Glomerular visceral epithelial cell (primary cell): ENCODE measurements around the gene ADAMTS9.

ENCODE experiments used
- DNase-seq: peaks from one replicate; pipeline ENCODE4 v3.0.0-alpha.2; 2016; ENCODE audit errors: extremely low spot score

ADAMTS9 gene, protein sequence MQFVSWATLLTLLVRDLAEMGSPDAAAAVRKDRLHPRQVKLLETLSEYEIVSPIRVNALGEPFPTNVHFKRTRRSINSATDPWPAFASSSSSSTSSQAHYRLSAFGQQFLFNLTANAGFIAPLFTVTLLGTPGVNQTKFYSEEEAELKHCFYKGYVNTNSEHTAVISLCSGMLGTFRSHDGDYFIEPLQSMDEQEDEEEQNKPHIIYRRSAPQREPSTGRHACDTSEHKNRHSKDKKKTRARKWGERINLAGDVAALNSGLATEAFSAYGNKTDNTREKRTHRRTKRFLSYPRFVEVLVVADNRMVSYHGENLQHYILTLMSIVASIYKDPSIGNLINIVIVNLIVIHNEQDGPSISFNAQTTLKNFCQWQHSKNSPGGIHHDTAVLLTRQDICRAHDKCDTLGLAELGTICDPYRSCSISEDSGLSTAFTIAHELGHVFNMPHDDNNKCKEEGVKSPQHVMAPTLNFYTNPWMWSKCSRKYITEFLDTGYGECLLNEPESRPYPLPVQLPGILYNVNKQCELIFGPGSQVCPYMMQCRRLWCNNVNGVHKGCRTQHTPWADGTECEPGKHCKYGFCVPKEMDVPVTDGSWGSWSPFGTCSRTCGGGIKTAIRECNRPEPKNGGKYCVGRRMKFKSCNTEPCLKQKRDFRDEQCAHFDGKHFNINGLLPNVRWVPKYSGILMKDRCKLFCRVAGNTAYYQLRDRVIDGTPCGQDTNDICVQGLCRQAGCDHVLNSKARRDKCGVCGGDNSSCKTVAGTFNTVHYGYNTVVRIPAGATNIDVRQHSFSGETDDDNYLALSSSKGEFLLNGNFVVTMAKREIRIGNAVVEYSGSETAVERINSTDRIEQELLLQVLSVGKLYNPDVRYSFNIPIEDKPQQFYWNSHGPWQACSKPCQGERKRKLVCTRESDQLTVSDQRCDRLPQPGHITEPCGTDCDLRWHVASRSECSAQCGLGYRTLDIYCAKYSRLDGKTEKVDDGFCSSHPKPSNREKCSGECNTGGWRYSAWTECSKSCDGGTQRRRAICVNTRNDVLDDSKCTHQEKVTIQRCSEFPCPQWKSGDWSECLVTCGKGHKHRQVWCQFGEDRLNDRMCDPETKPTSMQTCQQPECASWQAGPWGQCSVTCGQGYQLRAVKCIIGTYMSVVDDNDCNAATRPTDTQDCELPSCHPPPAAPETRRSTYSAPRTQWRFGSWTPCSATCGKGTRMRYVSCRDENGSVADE (N-terminal part only)

DNA sequence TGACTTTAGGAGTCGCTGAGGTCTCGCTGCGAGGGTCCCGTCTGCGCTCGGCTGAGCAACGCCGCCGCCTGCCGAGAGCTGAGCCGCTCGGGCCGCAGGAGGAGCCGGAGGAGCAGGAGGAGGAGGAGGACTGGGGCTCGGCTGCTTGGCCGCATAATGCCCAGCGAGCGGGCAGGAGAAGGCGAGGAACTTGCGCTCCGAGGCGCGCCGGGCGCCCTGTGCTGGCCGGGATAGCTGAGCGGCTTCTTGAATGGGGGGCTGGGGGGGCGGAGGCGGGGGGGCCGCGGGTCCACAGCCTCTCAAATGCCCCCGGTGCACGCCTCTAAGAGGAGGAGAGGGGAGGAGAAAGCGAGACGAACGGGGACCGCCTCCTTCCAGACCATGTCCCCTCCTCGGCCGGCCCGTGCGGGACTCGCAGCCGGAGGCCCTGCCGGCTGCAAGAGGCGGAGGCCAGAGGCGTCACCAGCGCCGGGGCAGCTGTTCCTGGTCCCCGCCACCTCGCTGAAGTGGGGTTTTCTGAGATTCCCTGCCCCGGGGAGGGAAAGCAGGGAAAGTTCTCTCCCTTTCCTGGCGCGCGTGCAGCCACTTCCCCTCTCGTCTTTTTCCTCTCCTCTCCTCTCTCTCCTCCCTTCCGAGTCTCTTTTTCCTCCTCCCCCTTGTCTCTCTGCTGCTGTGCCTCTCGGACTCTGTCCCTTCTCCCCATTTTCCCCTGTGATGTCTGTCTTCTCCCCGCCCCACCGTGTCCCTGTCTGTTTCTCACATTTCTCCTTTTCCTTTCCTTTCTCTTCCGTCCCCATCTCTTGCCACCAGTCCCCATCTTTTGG is at the start of gene ADAMTS9:
ADAMTS9 (minus strand) TSS at position 220 of the 824 bp plus-strand sequence. CDS start 343 bp downstream, outside the sequence.
- DNase-seq = peak; percentile 87

DNA sequence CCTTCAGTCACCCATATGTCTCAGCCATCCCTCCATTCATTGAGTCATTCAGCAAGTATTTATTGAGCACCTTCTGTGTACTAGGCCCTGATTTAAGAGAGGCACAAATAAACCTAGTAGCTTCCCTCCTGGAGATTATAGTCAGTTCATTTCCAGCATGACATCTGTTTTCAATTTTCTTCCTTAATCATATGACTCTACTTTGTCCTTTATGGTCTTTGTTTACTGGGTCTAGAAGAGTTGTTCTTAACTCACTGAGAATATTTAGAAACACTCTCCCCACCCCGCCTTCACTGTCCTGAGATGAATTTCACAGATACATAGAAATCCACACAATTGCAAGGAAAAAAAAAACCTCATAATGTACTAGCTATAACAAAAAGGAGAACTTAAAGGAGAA is 44.8 kb upstream of the ADAMTS9 start:
- DNase-seq = no peak

DNA sequence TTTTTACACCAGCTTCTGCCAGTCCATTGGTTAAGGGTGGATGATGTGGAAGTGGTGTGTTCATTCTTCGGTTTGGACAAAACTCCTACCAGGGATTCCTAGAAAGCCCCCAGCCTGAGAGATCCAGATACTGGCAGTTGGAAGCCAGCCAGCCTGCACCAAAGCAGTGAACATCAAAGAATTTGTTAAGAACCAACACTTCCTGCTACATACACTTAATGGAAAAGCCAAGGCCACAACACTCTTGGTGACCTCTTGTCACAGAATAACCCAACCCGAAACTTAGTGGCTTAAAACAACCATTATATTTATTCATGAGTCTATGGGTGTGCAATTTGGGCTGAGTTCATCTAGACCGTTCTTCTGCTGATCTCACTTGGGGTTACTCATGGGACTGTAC is 42.9 kb upstream of the ADAMTS9 start:
- no peak for DNase-seq

DNA sequence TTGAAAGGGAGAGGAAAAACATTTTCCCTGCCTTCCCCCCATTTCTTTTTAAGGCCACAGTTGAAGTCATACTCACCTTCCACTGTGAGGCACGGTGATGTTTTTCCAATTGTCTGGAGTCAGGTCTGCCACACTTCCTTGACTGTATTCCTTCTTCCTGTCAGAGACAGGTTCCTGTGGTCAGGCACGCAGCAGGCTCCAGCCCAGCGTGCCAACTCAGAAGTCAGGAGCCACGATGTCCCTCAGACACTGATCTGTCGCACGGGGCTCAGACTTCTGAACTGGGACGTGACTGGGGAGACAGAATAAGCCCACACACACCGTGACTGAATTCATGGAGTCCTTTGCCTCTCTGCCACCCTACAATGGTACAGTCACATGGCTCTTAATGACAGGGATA is 41.2 kb upstream of the ADAMTS9 start:
- peak; percentile 11 for DNase-seq

DNA sequence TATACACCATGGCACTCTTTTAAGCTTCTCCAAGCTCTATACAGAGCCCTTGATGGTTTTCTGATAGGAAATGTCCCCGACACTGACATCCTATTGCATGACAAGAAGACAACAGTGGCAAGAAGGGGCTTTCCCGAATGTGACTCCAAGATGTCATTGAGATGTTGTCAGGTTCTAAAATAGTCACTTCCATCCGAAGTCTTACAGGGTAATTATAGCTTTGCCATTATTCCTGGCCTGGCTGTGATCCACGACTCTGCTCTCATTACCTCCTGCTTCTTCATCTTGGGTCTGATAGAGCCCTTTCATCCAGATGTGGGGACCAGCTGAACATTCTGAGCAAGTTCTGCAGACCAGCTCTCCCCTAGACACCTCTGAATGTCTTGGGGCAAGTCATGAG is 40.6 kb upstream of the ADAMTS9 start:
- no peak for DNase-seq

DNA sequence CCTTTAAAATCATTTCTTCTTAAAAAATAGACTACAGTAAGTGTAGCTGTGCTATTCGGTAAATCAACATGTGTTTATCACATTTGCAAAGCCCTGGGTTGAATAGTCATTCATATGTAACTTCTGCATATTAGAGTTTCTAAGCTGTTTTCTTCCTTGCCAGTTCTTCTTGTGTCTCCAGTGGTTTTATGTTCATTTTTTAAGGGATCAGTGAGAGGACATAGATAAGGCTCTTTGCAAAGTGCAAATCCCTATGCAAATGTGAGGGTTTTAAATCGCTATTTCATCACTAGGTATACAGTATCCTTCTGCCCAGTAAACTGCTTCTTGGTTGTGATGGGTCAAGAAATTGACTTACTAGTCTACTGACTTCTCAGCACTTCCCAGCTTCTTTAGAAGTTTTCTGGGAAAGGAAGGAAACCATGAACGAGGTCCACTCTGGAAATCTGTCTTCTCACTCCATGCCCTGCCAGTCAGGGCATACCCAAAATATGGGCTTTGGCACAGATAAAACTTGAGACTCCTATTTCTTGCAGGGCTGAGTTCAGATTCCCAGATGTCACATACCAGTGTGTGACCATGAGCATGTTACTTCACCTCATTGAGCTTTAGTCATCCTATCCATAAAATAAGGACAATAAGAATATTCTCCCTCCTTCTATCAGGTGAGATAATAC is 38.8 kb upstream of the ADAMTS9 start:
- no peak for DNase-seq

DNA sequence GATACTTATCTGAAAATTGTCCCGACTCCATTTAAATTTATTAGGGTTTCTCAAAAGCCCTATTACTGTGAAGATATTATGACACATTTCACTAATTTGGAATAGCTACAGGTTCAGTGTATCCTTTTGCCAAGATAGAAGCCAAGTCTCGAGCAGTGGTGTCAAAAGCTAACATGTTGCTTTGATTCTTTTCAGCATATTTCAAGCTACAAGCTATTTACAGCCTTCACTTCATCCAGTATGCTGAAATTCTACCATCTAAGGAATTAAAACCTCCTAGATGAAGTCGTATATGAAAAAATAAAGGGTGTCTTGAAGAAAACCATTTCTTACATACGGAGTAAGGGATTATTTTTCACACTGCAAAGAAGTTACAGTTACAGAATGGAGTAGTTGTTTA is 31.2 kb upstream of the ADAMTS9 start:
- no peak for DNase-seq

DNA sequence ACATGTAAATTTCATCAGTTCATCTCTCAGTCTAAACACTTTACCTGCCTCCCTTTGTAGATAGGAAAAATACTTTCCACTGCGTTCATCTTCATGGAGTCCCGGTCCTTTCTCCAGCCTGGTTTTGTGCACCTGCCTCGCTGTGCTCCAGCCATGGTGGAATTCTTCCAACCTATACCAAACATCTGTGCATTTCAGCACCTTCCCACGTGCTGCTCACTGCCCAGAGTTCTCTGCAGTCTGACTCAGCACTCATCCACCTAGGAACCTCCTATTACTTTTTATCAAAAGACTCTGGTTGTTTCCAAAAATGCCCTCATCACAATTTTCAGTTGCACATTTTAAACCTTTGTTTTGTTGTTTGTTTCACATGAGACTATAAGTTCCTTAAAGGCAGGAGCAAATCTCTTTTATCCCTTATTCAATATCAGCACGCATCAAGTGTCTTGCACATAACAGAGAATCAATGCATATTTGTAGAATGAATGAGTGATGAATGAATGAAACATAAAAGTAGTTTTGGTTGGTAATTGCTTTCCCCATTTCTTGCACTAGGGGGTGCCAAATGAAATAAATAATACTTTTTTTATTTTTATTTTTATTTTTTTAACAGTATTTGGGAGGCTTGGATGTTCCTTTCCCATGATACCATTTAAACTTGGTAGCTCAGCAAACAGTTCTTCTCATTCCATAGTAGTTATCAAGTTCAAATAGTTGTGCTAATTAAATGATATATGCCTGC is 30.2 kb upstream of the ADAMTS9 start:
- no peak for DNase-seq

DNA sequence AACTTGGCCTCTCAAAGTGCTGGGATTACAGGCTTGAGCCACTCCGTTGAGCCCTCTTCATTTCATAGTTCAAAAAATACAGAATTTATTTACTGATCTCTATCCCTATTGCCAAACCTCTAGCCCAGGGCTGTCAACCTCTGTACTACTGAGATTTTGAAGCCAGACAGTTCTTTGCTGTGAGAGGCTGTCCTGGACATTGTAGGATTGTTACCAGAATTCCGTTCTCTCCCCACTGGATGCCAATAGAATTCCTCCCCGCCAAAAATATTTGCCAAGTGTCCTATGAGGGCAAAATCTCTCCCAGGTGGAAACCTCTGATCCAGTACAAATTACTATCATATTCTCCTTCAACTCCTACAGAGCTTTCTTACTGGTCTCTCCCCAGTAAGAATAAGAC is 29.6 kb upstream of the ADAMTS9 start:
- no peak for DNase-seq

DNA sequence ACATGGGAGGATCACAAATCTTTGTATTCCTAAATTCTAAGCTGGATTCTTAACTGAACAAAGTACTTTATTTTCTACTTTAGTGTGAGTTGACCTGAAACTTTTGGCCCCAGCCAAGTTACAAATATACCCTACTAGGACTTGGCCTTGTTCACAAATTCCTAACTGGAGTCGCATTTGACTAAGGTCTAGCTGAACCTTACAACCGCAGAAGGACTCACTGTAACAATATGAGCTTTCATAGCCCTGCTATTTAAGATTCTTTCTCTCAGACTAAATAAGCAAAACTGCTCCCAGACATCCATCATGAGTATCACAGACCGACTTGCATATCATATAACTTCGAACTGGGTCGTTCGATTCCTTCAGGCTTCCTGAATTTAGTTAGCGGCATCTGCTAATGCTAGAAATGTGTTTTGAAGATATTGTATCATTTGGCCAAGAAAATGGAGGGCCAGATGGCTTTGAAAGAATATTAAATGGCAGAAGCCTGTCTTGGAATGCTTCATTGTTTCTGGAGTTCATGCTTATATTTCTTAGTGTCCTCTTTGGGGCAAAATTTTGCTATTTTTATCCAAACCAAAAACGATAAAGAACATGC is 28.4 kb upstream of the ADAMTS9 start:
- no peak for DNase-seq

DNA sequence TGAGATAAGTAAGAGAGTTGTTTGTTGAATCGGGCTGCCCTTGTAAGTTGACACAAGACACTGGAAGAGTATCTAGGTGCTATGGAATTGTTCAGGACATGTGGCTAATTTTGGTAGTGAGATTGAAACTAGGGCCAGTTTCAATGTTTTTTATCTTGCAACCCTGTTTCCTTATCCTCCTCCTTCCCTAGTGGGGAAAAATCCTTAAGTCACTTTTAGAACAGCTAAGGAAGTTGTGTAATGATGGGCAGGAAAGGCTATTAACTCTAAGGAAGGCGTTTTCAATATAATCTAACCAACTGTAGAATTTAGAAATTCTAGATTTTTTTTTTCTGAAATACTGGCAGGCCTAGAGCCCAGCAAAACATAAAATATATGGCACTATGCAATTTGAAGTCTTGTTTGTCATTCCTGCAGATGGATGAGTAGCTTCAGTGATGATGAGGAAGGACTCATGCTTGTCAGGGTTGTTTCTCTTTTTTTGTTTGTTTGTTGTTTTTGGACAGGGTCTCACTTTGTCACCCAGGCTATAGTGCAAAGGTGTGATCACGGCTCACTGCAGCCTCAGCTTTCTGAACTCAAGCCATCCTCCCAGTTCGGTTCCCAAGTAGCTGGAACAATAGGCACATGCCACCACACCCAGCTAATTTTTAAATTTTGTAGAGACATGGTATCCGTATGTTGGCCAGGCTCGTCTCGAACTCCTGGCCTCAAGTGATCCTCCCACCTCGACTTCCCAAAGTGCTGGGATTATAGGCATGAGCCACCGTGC is 27.6 kb upstream of the ADAMTS9 start:
- no peak for DNase-seq

DNA sequence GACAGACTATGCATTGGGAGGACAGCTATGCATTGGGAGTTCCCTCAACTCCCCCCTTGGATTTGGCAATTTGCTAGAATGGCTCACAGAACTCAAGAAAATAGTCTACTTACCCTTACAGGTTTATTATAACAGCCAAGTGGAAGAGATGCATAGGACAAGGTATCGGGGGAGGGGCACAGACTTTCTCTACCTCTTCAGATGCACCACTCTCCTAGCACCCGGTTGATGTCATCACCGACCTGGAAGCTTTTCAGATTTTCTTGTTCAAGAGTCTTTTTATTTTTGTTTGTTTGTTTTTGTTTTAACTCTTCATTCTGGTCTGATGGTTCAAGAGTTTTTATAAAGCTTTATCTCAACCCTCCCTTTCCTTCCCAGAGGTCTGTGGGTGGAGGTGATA is 20.7 kb upstream of the ADAMTS9 start:
- DNase-seq = no peak

DNA sequence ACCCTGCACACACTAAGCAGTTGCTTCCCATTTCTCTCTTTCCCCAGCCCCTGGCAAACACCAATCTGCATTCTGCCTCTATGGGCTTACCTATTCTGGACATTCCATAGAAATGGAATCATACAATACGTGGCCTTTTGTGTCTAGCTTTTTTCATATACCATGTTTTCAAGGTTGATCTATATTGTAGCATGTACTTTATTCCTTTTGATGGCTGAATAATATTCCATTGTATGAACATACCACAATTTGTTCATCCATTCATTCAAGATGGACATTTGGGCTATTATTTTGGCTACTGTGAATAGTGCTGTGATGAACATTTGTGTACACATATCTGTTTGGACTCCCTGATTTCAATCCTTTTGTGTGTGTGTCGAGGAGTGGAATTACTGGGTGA is 18.1 kb upstream of the ADAMTS9 start:
- no peak for DNase-seq

DNA sequence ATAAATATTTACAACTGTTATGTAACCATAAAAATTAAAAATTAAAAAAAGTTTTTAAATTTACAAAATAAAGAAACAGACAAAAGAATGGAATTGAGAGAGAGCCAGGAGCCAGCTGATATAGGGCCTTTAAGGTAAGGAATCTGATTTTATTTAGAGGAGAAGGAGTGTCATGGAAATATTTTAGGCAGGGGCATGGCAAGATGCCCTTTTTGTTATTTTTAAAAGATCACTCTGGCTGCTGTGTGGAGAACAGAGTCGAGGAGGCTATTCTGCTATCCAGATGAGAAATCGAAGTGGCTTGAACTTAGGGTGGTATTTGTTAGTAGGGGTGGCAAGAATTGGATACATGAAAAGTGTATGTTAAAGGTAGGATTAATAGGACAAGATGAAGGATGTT is 9.1 kb upstream of the ADAMTS9 start:
- DNase-seq = no peak

DNA sequence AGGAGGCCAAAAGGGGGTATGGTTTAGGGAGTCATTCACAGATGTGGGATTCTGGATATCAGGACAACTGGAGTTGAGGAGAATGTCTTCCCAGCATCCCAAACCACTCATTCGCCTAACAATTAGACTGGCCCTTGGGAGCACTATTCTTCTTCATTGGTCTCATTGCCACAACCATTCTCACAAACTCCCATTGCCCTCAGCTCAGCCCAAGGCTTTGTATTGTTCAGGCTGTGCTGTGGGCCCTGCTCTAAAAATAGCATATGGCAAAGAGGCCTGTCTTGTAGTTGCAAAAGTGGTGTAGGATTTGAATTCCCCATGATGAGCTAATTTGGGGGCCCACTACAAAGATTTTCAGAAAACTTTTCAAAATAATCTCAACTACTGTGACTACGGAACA is 6.3 kb upstream of the ADAMTS9 start:
- no peak for DNase-seq

DNA sequence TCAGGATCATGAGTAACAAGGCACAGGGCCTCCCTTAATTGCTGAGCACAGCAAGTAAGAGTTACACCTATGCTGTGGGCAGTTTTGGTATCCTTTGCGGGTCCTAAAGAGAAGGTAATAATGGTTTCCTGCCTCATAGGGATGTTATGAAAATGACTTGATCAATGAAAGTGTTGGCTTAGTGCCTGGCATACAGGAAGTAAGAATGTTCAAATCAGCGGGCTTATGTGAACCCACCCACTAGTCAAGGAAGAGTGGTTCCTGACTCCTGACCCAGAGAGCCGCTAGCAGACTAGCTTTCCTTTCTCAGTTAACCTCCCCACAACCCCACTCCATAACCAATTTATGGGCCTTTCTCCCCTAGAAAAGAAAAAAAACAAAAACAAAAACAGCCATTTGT is 5.2 kb upstream of the ADAMTS9 start:
- peak; percentile 7 for DNase-seq

DNA sequence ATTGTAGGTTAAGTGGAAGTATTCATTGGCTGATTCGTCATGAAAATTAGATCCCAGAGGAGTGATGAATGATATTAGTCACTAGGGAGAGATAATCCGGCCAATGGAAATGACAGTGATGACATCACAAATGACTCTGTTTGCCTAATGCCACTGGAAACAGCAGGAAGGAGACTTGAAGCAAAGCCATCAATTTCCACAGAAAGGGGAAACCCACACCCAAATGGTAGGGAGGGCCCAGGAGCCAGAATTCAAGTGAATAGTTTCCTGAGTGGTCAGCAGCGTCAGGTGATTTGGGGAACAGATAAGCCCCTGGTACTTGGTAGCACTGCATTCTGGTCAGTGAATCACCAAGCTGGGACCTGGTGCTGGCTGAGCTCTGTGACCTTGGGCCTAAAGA is 3.3 kb upstream of the ADAMTS9 start:
- DNase-seq = no peak

DNA sequence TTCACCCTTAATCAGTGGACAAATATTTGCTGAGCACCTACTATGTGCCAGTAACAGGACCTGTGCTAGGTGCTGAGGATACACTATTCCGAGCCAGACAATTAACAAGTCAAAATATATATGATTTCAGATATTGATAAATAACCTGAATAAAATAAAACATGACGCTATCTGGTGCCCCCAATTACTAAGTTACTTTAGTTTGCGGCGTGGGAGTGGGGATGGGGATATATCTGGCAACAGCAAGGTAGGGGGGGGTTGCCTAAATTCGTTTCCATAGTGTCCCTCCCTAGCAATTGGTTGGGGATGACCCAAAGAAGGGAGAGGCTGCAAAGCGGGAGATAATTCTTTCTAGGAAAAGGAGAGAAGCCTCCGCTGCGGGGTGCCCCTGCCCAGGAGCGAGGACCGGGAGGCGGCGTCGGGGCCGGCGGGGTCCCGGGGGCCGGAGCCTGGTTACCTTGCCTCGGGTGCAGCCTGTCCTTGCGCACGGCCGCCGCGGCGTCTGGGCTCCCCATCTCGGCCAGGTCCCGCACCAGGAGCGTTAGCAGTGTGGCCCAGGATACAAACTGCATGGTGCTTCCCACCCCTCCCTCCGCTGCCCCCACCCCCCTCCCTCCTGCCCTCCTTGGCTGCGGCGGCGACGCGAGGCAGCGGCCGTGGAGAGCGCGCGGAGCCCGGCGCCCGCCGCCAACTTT is 567 bp downstream of the ADAMTS9 start:
- DNase-seq = no peak
